H9 (cell line): ENCODE measurements around the gene C2orf80. TPM values are rescaled to one million over a fixed set of nuclear protein-coding genes. Genes with fewer than 3 reads are reported as not detected.

Experiments used
- DNase-seq: peaks from one replicate; pipeline ENCODE4 v3.0.0-alpha.2; 2017
- H2AFZ ChIP-seq: one replicate; pipeline ENCODE4 v1.6.1; 2013; ENCODE audit warnings: mild to moderate bottlenecking, low read length, control low read depth, moderate library complexity
- H2AK5ac ChIP-seq: 2 replicates; pipeline ENCODE4 v1.6.1; 2013; ENCODE audit warnings: low read length, control low read depth, mixed read lengths; ENCODE audit not compliant: insufficient read length
- H2BK120ac ChIP-seq: one replicate; pipeline ENCODE4 v1.6.1; 2013; ENCODE audit warnings: low read depth, mild to moderate bottlenecking, low read length, control low read depth, inconsistent platforms; ENCODE audit not compliant: poor library complexity, severe bottlenecking
- H2BK12ac ChIP-seq: 2 replicates; pipeline ENCODE4 v1.6.1; 2013; ENCODE audit warnings: low read length, control low read depth, mixed read lengths, low read depth; ENCODE audit not compliant: insufficient read length
- H2BK15ac ChIP-seq: 2 replicates; pipeline ENCODE4 v1.6.1; 2013; ENCODE audit warnings: low read depth, low read length, control low read depth
- H2BK20ac ChIP-seq: one replicate; pipeline ENCODE4 v1.6.1; 2013; ENCODE audit warnings: low read depth, mild to moderate bottlenecking, low read length, control low read depth, inconsistent platforms; ENCODE audit not compliant: poor library complexity, severe bottlenecking
- H2BK5ac ChIP-seq: 2 replicates; pipeline ENCODE4 v1.6.1; 2013; ENCODE audit warnings: low read length, control low read depth, mixed read lengths; ENCODE audit not compliant: insufficient read length
- H3K14ac ChIP-seq: 2 replicates; pipeline ENCODE4 v1.6.1; 2013; ENCODE audit warnings: low read length, control low read depth; ENCODE audit not compliant: insufficient read depth
- H3K18ac ChIP-seq: 2 replicates; pipeline ENCODE4 v1.6.1; 2013; ENCODE audit warnings: low read depth, mild to moderate bottlenecking, mixed read lengths, low read length, control low read depth; ENCODE audit not compliant: insufficient read length
- H3K23ac ChIP-seq: 2 replicates; pipeline ENCODE4 v1.6.1; 2013; ENCODE audit warnings: low read length, control low read depth, mixed read lengths, low read depth; ENCODE audit not compliant: insufficient read length
- H3K23me2 ChIP-seq: 2 replicates; pipeline ENCODE4 v1.6.1; 2013; ENCODE audit warnings: low read depth, mild to moderate bottlenecking, mixed read lengths, low read length, control low read depth; ENCODE audit not compliant: insufficient read length, poor library complexity, severe bottlenecking
- H3K27ac ChIP-seq: 2 replicates; pipeline ENCODE4 v1.5.1; 2013; ENCODE audit warnings: low read length, control low read depth, mixed read lengths, low read depth; ENCODE audit not compliant: insufficient read length
- H3K27me3 ChIP-seq: 2 replicates; pipeline ENCODE4 v1.6.1; 2013; ENCODE audit warnings: low read length, control low read depth, inconsistent platforms; ENCODE audit not compliant: insufficient read depth
- H3K4ac ChIP-seq: 2 replicates; pipeline ENCODE4 v1.6.1; 2013; ENCODE audit warnings: low read depth, mild to moderate bottlenecking, control low read depth, inconsistent platforms, low read length, moderate library complexity
- H3K4me1 ChIP-seq: 2 replicates; pipeline ENCODE4 v1.6.1; 2013; ENCODE audit warnings: low read length, control low read depth, inconsistent platforms; ENCODE audit not compliant: insufficient read depth
- H3K4me2 ChIP-seq: 2 replicates; pipeline ENCODE4 v1.6.1; 2013; ENCODE audit warnings: low read length, control low read depth, mixed read lengths; ENCODE audit not compliant: insufficient read length, insufficient read depth
- H3K56ac ChIP-seq: 2 replicates; pipeline ENCODE4 v1.6.1; 2013; ENCODE audit warnings: low read depth, mild to moderate bottlenecking, mixed read lengths, low read length, control low read depth; ENCODE audit not compliant: insufficient read length
- H3K79me1 ChIP-seq: 2 replicates; pipeline ENCODE4 v1.6.1; 2013; ENCODE audit warnings: low read depth, mild to moderate bottlenecking, moderate library complexity, low read length, control low read depth, inconsistent platforms; ENCODE audit not compliant: insufficient read depth, poor library complexity, severe bottlenecking
- H3K79me2 ChIP-seq: 2 replicates; pipeline ENCODE4 v1.6.1; 2013; ENCODE audit warnings: low read length, control low read depth, inconsistent platforms; ENCODE audit not compliant: insufficient read depth
- H3K9ac ChIP-seq: 2 replicates; pipeline ENCODE4 v1.6.1; 2013; ENCODE audit warnings: low read length, control low read depth, mixed read lengths; ENCODE audit not compliant: insufficient read length; ENCODE audit errors: extremely low read depth
- H3K9me3 ChIP-seq: one replicate; pipeline ENCODE4 v1.6.1; 2013; ENCODE audit warnings: low read depth, low read length, inconsistent platforms; ENCODE audit not compliant: control insufficient read depth
- H3T11ph ChIP-seq: one replicate; pipeline ENCODE4 v1.6.1; 2013; ENCODE audit warnings: mild to moderate bottlenecking, low read length, control low read depth, inconsistent platforms
- H4K20me1 ChIP-seq: one replicate; pipeline ENCODE4 v1.6.1; 2013; ENCODE audit not compliant: control insufficient read depth, insufficient read length, insufficient read depth
- H4K5ac ChIP-seq: 2 replicates; pipeline ENCODE4 v1.6.1; 2013; ENCODE audit warnings: low read depth, mild to moderate bottlenecking, mixed read lengths, low read length, control low read depth; ENCODE audit not compliant: insufficient read length
- H4K8ac ChIP-seq: replicated peaks from 2 replicates; pipeline ENCODE4 v1.6.1; 2013; ENCODE audit warnings: low read length, control low read depth, mixed read lengths, low read depth; ENCODE audit not compliant: insufficient read length
- H4K91ac ChIP-seq: 2 replicates; pipeline ENCODE4 v1.6.1; 2013; ENCODE audit warnings: low read depth, mild to moderate bottlenecking, moderate library complexity, mixed read lengths, low read length, control low read depth; ENCODE audit not compliant: insufficient read length
- H3K27ac Mint-ChIP-seq, 3 experiments: 2 replicates in 2 of 3; 3 replicates in 1 of 3; pipeline ENCODE4 v1.8.0; 2020 to 2021; ENCODE audit warnings: mixed read lengths in 3 of 3, mild to moderate bottlenecking in 1 of 3, moderate library complexity in 1 of 3
- H3K27me3 Mint-ChIP-seq: 2 replicates; pipeline ENCODE4 v1.8.0; 2021; ENCODE audit warnings: low read depth, mild to moderate bottlenecking, moderate library complexity, mixed read lengths
- H3K36me3 Mint-ChIP-seq, 3 experiments: 2 replicates in 2 of 3; 3 replicates in 1 of 3; pipeline ENCODE4 v1.8.0; 2020 to 2021; ENCODE audit warnings: low read depth in 3 of 3, mixed read lengths in 3 of 3; ENCODE audit not compliant: insufficient read depth in 1 of 3
- H3K4me1 Mint-ChIP-seq, 2 experiments: 2 replicates each; pipeline ENCODE4 v1.8.0; 2020; ENCODE audit warnings: mixed read lengths in 2 of 2
- H3K4me3 Mint-ChIP-seq, 2 experiments: 2 replicates in 1 of 2; 3 replicates in 1 of 2; pipeline ENCODE4 v1.8.0; 2020 to 2021; ENCODE audit warnings: mild to moderate bottlenecking in 2 of 2, mixed read lengths in 2 of 2, moderate library complexity in 1 of 2
- H3K9me3 Mint-ChIP-seq, 2 experiments: 2 replicates in 1 of 2; 3 replicates in 1 of 2; pipeline ENCODE4 v1.8.0; 2020; ENCODE audit warnings: mild to moderate bottlenecking in 2 of 2, mixed read lengths in 2 of 2, moderate library complexity in 1 of 2
- CTCF ChIP-seq: fragments of 200-600 bp; sonication (generic); conservative IDR thresholded peaks from 3 replicates; pipeline ENCODE4 v1.8.0; 2021; ENCODE audit warnings: antibody characterized with exemption, mild to moderate bottlenecking
- WGBS: extraction: QIAGEN DNeasy Blood & Tissue Kit; methylation state at CpG from one replicate; pipeline ENCODE4 v1.1.7; 2013; ENCODE audit warnings: missing lambda C conversion rate, low lambda C conversion rate, mixed read lengths; ENCODE audit not compliant: insufficient read length; ENCODE audit errors: extremely low coverage; 5-methylcytosine and 5-hydroxymethylcytosine counted together
- total RNA-seq: library from RNA; stranded (reverse); gene quantifications from 2 replicates; pipeline ENCODE4 v1.2.1, GENCODE V29; 2021

Gene C2orf80
- total RNA-seq, 1 experiment from 2014 or later: not detected

- Histone ChIP-seq H3K9me3 (no peaks in the 10 kb centered on the region), H3K4me2 (no peak overlapping the region), H4K91ac (no peak overlapping the region), H3K27ac (no peak overlapping the region), H3K56ac (no peak overlapping the region), H2AK5ac (no peak overlapping the region), H2BK12ac (no peak overlapping the region), H3K4me1 (peaks cover 8% of the 10 kb centered on the region), H3K79me1 (no peaks in the 10 kb centered on the region), H3K4ac (no peak overlapping the region), H2BK120ac (no peak overlapping the region), H3K23ac (no peak overlapping the region), H3K9ac (no peak overlapping the region), H2BK5ac (no peak overlapping the region), H4K5ac (no peak overlapping the region), H4K8ac (no peak overlapping the region), H3K79me2 (no peaks in the 10 kb centered on the region), H2BK15ac (no peak overlapping the region), H3K27me3 (no peaks in the 10 kb centered on the region), H4K20me1 (no peaks in the 10 kb centered on the region), H3K23me2 (no peaks in the 10 kb centered on the region), H3K14ac (no peak overlapping the region), H3T11ph (no peak overlapping the region), H3K18ac (no peak overlapping the region), H2BK20ac (no peak overlapping the region), H2AFZ (no peak overlapping the region)
- no peak overlapping the region for H3K4me3 Mint-ChIP-seq
- no peak overlapping the region; a peak in 1 of 7 replicates for H3K27ac Mint-ChIP-seq
- no peak for DNase-seq
- H3K36me3 Mint-ChIP-seq: no peaks in the 10 kb centered on the region
- no peaks in the 10 kb centered on the region for H3K27me3 Mint-ChIP-seq
- H3K4me1 Mint-ChIP-seq: peaks cover 51 to 63% of the 10 kb centered on the region in 2 experiments
- WGBS: no CpG with 5 or more reads among the region's 5 CpGs
- H3K9me3 Mint-ChIP-seq: no peaks in the 10 kb centered on the region; a peak in 1 of 5 replicates
- no peak for TF ChIP-seq CTCF
Observed at GRCh38 chr2:208189069-208189809, 591 bp downstream of the C2orf80 start.
